ENCODE measurements around the gene MEF2A. TPM values are rescaled to one million over a fixed set of nuclear protein-coding genes. Genes with fewer than 3 reads are reported as not detected.

The MEF2A gene
- total RNA-seq, 3 donors from 2014 or later: 33.5 to 61.7 (median 34.7) TPM

DNA sequence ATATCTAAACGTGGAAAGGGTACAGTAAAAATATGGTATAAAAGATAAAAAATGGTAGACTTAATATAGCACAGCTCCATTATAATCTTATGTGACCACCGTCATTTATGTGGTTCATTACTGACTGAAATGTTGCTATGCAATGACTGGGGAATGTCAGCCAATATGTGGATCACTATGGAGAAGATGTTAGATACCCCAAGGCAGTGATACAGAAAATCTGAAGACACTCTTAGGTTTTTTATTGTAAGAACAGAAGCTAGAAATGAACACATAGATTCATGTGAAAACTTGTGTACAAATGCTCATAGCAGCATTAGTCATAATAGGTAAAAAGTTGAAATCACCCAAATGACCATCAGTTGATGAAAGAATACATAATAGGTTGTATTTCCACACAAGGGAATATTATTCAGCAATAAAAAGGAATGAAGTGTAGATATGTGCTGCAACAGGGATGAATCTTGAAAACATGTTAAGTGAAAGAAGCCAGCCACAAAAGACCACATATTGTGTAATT is 18.4 kb downstream of the MEF2A start:
- ATAC-seq: no peak
- no peaks in the 10 kb centered on the region for H3K36me3 ChIP-seq (ENCODE audit: low read depth)
- H3K9me3 ChIP-seq: peaks cover 10% of the 10 kb centered on the region
- H3K4me1 ChIP-seq (ENCODE audit: low read depth): peaks cover 3% of the 10 kb centered on the region
- TF ChIP-seq, protein P1, sequence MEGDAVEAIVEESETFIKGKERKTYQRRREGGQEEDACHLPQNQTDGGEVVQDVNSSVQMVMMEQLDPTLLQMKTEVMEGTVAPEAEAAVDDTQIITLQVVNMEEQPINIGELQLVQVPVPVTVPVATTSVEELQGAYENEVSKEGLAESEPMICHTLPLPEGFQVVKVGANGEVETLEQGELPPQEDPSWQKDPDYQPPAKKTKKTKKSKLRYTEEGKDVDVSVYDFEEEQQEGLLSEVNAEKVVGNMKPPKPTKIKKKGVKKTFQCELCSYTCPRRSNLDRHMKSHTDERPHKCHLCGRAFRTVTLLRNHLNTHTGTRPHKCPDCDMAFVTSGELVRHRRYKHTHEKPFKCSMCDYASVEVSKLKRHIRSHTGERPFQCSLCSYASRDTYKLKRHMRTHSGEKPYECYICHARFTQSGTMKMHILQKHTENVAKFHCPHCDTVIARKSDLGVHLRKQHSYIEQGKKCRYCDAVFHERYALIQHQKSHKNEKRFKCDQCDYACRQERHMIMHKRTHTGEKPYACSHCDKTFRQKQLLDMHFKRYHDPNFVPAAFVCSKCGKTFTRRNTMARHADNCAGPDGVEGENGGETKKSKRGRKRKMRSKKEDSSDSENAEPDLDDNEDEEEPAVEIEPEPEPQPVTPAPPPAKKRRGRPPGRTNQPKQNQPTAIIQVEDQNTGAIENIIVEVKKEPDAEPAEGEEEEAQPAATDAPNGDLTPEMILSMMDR (IDR thresholded peaks at IDR 0.05): no peak
- no peak overlapping the region for H3K4me3 ChIP-seq
- DNase-seq: no peak
- intact Hi-C loops (cut with DNase I, micrococcal nuclease): no loop called here

DNA sequence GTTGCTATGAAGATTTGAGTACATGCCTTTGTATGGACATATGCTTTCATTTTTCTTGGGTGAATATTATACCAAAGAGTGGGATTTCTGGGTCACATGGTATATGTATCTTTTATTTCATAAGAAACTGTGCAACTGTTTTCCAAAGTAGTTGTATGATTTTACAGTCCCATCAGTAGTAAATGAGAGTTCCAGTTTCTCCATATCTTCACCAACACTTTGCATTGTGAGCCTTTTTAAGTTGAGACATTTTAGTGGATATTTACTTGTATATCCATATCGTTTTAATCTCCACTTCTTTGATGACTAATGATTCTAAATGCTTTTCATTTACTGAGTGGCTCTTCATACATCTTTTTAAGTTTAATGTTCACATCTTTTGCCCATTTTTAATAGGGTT is 20.3 kb downstream of the MEF2A start:
- intact Hi-C loops (cut with DNase I, micrococcal nuclease): no loop called here
- H3K4me1 ChIP-seq (ENCODE audit: low read depth): peaks cover under 1% of the 10 kb centered on the region
- TF ChIP-seq, protein P1 (IDR thresholded peaks at IDR 0.05): no peak
- DNase-seq (no peak), ATAC-seq (no peak)
- peaks cover 10% of the 10 kb centered on the region for H3K9me3 ChIP-seq
- no peak overlapping the region for H3K4me3 ChIP-seq
- H3K36me3 ChIP-seq (ENCODE audit: low read depth): no peaks in the 10 kb centered on the region

DNA sequence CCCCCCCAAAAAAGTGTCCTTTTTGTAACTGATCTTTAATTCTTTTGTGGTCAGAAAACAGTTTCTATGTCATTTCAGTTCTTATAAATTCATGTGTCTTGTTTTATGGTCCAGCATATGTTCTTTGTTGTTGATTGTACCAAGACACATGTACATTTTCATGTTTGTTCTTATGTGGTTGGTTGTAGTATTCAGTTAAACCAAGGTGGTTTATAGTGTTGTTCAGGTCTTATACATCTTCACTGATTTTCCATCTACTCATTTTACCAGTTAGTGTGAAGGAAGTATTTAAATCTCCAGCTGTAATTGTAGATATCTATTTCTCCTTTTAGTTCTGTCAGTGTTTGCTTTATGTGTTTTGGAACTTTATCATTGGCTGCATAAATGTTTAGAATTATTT is 24.0 kb downstream of the MEF2A start:
- intact Hi-C loops (cut with DNase I, micrococcal nuclease): no loop called here
- DNase-seq: no peak

DNA sequence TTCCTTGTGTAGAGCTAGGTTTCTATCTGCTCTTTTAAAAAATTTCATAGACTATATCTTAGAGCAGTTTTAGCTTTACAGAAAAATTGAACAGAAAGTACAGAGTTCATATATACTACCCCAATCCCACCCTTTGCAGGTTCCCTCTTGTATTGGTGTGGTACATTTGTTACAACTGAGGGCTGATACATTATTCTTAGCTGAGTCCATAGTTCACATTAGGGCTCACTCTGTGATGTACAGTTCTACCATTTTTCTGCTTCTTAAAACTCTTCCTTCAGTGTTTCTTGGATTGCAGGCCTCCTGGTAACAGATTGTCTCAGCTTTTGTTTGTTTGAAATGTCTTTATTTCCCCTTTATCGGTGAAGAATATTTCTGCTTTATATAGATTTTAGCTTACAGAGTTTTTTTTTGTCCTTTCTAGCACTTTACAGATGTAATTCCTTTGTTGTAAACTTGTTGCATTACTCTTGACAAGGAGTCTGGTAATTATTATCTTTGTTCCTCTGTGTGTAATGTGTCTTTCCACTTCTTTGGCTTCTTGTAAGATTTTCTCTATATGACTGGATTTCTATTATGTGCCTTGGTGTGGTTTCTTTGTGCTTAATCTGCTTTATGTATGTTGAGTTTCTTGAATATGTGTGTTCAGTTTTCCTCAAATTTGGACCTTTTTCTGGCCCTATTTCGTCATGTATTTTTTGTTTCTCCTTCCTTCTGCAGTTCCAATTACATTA is 25.3 kb downstream of the MEF2A start:
- Histone ChIP-seq H3K4me1 (ENCODE audit: low read depth) (peaks cover 7% of the 10 kb centered on the region), H3K9me3 (peaks cover 4% of the 10 kb centered on the region), H3K4me3 (no peak overlapping the region), H3K36me3 (ENCODE audit: low read depth) (no peaks in the 10 kb centered on the region)
- intact Hi-C loops (cut with DNase I, micrococcal nuclease): no loop called here
- ATAC-seq: no peak
- no peak for DNase-seq
- TF ChIP-seq, protein P1 (IDR thresholded peaks at IDR 0.05): no peak

More for the DNA sequence above, 24.0 kb downstream of the MEF2A start:
- ATAC-seq: no peak
- Histone ChIP-seq H3K36me3 (ENCODE audit: low read depth) (no peaks in the 10 kb centered on the region), H3K4me3 (no peak overlapping the region), H3K4me1 (ENCODE audit: low read depth) (peaks cover 7% of the 10 kb centered on the region), H3K9me3 (peaks cover 10% of the 10 kb centered on the region)
- TF ChIP-seq, protein P1 (IDR thresholded peaks at IDR 0.05): no peak

DNA sequence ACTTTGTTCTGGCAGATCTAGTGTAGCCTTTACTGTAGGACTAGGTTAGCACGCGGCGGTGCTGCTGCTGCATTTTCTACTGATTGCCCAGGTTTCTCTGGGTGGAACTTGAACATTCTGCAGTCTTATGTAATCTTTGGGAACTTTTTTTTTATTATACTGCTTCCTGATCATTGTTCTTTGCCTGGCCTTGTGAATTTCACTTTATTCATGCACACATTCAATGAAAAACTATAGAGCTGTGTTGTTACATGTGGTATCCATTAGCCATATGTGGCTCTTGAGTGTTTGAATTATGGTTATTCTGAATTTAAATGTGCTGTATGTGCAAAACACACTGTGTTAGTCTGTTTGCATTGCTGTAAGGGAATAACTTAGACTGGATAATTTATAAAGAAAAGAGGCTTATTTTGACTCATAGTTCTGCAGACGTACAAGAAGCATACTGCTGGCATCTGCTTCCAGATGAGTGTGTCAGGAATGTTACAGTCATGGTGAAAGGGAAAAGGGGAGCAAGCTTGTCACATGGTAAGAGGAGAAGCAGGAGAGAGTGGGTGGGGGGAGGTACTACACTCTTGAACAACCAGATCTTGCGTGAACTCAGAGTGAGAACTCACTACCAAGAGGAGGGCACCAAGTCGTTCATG is 26.5 kb downstream of the MEF2A start:
- peak; percentile 38 for ATAC-seq
- H3K4me1 ChIP-seq (ENCODE audit: low read depth): peaks cover 7% of the 10 kb centered on the region
- intact Hi-C loops (cut with DNase I, micrococcal nuclease): no loop called here
- TF ChIP-seq, protein P1 (IDR thresholded peaks at IDR 0.05): no peak
- H3K36me3 ChIP-seq (ENCODE audit: low read depth): no peaks in the 10 kb centered on the region
- peaks cover 4% of the 10 kb centered on the region for H3K9me3 ChIP-seq
- no peak overlapping the region for H3K4me3 ChIP-seq
- no peak for DNase-seq

Data from mucosa of descending colon (tissue), 3 donors.